ENCODE data around the gene DNASE1L1. TPM values are rescaled to one million over a fixed set of nuclear protein-coding genes. Genes with fewer than 3 reads are reported as not detected.
A peak's percentile ranks its signal among the peaks of the same experiment; 100 is the strongest.
"Not testable (repeated sequence)": the region's sequence is repeated elsewhere in the genome, so short reads cannot be mapped to it uniquely, and the experiment has no call there.

Gene DNASE1L1
- polyA plus RNA-seq, 3 donors, result 7.5 to 26.6 (median 18.6) TPM

DNA sequence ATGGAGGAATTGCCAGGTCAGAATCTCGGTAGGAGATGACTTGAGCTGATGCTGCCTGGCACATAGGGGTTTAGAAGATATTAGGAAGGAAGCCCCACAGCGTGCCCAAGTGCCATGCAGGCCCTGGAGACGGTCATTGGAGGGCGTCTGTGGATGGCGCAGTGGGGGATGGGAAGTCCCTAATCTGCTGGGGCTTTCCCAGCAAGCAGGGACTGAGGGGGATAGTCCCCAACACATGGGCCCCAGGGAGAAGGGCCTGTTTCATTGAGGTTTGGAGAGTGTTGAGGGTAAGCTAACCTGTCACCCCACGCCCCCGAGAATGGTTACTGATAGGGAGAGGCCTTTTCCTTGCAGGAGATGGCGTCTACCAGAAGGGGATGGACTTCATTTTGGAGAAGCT, 10.1 kb upstream of the DNASE1L1 start:
- no peak overlapping the region for H3K27ac ChIP-seq (ENCODE audit: low read depth, low read length)
- WGBS, 3 donors, result 85 to 92% (median 89%) methylated on average over 6 to 8 of the region's 8 CpGs

GRCh38 chrX:154417157-154417556, 8.1 kb upstream of the DNASE1L1 start:
- H3K27ac ChIP-seq (ENCODE audit: low read depth, low read length), result no peak overlapping the region
- 69 to 94% (median 84%) methylated on average over 7 of the region's 7 CpGs for WGBS, 3 donors

DNA sequence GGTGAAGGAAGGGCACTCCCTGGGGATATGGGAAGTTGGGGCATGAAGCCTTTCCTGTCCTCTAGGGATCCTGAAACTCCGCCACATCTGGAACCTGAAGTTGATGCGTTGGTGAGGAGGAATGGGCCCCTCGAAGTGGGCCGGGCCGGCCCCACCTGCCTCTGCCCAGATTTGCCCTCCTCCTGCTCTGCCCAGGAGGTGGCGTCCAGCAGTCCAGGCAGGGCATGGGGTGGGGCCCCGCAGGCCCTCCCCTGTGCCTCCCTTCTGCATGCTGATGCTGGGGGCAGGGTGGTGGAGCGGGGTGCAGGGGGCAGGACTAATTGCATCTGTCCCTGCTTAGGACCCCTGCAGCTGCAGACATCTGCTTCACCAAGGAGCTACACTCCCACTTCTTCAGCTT, 4.1 kb upstream of the DNASE1L1 start:
- no peak overlapping the region for H3K27ac ChIP-seq (ENCODE audit: low read depth, low read length)
- 66 to 69% (median 67%) methylated on average over 7 to 8 of the region's 8 CpGs for whole genome bisulfite sequencing, 3 donors

DNA sequence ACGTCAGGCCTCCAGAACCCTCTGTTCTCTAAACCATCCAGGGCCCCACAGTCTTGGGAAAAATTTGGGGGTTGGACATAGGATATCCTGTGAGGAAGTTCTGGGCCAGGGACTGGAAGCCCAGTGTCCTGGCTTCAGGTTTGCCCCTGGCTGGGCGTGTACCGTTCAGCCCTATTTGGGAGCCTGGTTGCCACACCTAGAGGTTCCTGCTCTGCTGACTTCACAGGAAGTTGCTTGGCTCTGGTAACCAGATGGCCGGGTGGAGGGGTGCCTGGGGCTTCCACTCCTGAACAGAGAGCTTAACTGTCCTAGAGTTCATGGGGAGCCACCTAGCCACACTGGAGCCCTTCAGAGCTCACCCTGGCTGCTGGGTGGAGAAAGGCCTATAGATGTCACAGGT, 3.4 kb upstream of the DNASE1L1 start:
- WGBS, 3 donors, result 15 to 37% (median 22%) methylated on average over 4 of the region's 4 CpGs
- H3K27ac ChIP-seq (ENCODE audit: low read depth, low read length), result no peak overlapping the region

- WGBS, 3 donors, result 1 to 49% (median 1%) methylated on average over 16 to 28 of the region's 29 CpGs
- H3K27ac ChIP-seq (ENCODE audit: low read depth, low read length), result no peak overlapping the region
Observed at GRCh38 chrX:154411981-154412340, 2.9 kb upstream of the DNASE1L1 start.

GRCh38 chrX:154408659-154409221, 314 bp downstream of the DNASE1L1 start:
- H3K27ac ChIP-seq (ENCODE audit: low read depth, low read length), result no peak overlapping the region
- WGBS, 3 donors, result 28 to 70% (median 56%) methylated on average over 9 to 10 of the region's 10 CpGs

DNA sequence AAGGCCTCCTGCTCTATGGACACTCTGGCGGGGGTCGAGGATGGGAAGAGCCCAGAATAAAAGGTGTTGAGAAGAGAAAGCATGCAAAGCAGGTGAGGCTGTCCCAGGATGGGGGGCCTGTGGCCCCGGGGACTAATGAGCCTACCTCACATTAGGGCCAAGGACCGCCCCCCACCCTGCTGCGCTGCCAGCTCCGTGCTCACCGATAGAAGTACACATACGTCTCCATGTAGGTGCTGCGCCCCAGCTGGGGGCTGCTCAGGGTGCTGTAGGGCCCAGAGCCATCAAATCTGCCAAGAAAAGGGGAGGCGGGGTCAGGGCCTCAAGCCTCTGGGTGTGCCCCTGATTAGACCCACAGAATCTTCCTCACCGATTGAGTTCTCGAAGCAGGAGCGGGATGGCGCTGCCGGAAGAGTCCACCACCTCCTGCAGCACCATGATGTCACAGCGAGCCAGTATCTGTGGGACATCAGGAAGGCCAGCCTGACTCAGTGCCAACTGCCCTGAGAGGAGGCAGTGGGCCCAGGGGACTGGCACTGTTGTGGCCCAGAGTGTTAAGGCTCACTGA, 4.3 kb downstream of the DNASE1L1 start:
- 87 to 93% (median 90%) methylated on average over 12 to 16 of the region's 16 CpGs for WGBS, 3 donors
- H3K27ac ChIP-seq (ENCODE audit: low read depth, low read length), result no peak overlapping the region

GRCh38 chrX:154403858-154404257, 5.2 kb downstream of the DNASE1L1 start:
- H3K27ac ChIP-seq (ENCODE audit: low read depth, low read length), result no peak overlapping the region
- 77 to 96% (median 94%) methylated on average over 4 of the region's 4 CpGs for WGBS, 3 donors

- no peak overlapping the region for H3K27ac ChIP-seq (ENCODE audit: low read depth, low read length)
Observed at GRCh38 chrX:154403192-154403591, 5.9 kb downstream of the DNASE1L1 start.

GRCh38 chrX:154402622-154403127, 6.4 kb downstream of the DNASE1L1 start:
- 75 to 82% (median 79%) methylated on average over 15 to 19 of the region's 19 CpGs for WGBS, 3 donors
- no peak overlapping the region for H3K27ac ChIP-seq (ENCODE audit: low read depth, low read length)

More at GRCh38 chrX:154403192-154403591, 5.9 kb downstream of the DNASE1L1 start:
- 87 to 92% (median 88%) methylated on average over 9 to 10 of the region's 10 CpGs for WGBS, 3 donors

DNA sequence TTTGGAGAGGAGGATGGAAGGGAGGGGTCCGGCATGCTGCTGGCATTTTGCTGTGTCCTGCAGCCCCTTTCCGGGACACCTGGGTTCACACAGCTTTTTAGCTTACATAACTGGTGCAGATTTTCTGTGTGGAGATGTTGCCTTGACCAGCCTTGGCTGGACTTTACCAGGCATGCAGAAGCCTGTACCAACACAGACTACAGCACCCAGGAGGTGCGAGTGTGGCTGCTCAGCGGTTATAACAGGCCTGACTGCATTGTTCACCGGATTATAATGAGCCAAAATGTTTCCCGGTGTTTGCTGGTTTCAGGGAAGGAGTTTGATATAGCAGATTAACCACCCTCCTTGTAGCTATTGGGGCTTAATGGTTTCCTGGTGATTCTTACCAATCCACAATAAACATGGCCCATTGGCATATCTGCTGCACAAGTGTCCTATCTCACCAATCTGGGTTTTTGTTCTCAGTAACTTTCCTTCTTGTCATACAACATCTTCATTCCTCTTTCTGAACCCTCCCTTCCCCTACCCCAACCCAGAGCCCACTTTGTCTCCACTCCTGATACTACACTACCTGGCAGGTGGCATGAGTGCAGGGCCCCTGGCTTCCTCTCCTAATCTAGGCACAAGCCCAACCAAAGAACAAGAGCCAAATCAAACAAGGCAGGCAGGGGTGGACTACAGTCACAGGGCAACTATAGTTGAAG, 7.0 kb downstream of the DNASE1L1 start:
- H3K27ac ChIP-seq (ENCODE audit: low read depth, low read length), result no peak overlapping the region
- 33 to 69% (median 67%) methylated on average over 6 of the region's 6 CpGs for WGBS, 3 donors

- H3K27ac ChIP-seq (ENCODE audit: low read depth, low read length), result no peak overlapping the region
- WGBS, 3 donors, result 36 to 57% (median 44%) methylated on average over 5 to 6 of the region's 6 CpGs
Observed at GRCh38 chrX:154401045-154401799, 7.8 kb downstream of the DNASE1L1 start.

- H3K27ac ChIP-seq (ENCODE audit: low read depth, low read length), result not testable (repeated sequence)
- WGBS, 3 donors, result 54 to 84% (median 81%) methylated on average over 5 to 6 of the region's 6 CpGs
Observed at GRCh38 chrX:154400369-154400817, 8.7 kb downstream of the DNASE1L1 start.

- 24 to 58% (median 42%) methylated on average over 14 of the region's 14 CpGs for WGBS, 3 donors
- H3K27ac ChIP-seq (ENCODE audit: low read depth, low read length), result no peak overlapping the region
Observed at GRCh38 chrX:154399527-154400368, 9.3 kb downstream of the DNASE1L1 start.

DNA sequence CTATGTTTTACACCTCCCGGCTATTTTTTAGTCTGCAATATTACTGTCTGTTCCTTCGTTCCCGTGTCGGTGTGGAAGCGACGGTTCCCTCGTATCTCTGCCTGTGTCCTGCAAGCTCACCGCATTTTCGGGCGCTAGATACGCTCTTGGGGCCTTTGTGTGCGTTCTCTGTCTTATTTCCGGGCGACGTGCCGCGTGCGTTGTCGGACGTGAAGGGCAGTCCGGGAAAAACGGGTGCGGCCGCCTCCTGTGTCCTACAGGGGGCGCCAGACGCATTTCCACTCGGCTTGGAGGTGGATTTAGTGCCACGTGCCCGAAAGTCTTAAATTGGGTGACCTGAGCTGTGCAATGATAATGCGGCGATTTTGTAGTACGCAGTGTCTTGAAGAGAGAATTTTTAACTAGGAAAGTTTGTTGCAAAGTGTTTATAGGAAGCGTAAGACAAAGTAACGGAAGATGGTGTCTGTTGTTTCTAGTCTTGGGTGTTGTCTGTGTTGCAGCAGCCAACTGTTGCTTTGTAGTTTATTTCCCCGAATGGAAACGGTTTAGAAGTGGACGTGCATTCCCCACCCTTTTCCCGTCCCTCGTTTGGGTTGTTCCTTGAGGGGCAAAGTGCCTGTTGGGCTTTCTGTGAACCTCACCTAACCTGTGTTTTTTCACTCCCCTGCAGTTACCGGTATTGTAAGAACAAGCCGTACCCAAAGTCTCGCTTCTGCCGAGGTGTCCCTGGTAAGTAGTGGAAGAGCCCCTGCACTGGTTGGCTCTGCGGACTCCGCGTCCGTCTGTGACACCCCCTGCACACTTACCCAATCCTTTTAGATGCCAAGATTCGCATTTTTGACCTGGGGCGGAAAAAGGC, 10.2 kb downstream of the DNASE1L1 start:
- peak overlapping the region; percentile 91 for H3K27ac ChIP-seq (ENCODE audit: low read depth, low read length)
- 1 to 36% (median 1%) methylated on average over 49 of the region's 49 CpGs for WGBS, 3 donors

DNA sequence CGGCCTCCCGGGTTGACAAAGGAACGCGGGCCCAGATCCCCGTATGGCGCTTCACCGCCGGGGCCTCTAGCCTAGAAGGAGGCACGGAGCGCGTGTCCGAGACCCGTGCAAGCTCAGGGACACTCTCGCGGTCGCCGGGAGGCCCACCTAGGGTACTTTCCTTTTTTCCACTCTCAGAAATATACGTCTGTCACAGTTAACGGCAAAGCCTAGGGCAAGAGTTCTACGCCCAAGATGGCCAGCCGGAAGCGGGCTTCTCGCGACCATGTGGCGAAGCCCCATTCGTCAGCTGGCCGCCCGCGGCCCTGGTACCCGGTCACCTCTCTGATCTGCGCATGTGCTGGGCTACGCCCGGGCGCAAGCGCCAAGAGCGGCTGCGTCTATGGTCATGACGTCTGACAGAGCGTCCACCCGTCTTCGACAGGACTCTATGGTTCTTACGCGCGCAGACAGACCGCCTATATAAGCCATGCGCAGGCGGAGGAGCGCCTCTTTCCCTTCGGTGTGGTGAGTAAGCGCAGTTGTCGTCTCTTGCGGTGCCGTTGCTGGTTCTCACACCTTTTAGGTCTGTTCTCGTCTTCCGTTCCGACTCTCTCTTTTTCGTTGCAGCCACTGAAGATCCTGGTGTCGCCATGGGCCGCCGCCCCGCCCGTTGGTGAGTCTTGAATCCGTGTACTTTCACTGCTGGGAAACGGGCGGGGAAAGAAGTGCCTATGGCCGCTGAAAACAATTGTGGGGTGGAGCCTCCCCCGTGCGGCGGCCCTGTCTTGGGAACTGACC, 11.0 kb downstream of the DNASE1L1 start, which contains the start of gene RPL10:
Gene RPL10, plus strand, starts transcription at position 490 of the 780 bp plus-strand sequence. Its CDS starts 143 bp downstream, at position 633.
- 0 to 35% (median 0%) methylated on average over 50 to 69 of the region's 69 CpGs for WGBS, 3 donors
- H3K27ac ChIP-seq (ENCODE audit: low read depth, low read length), result peak within 1 kb of the TSS; percentile 93

Measured in adipose tissue (tissue), 3 donors.